GM19455 (cell line): ENCODE measurements around the gene LEFTY2.
A peak's percentile ranks its signal among the peaks of the same experiment; 100 is the strongest.
"Not testable (repeated sequence)": the region's sequence is repeated elsewhere in the genome, so short reads cannot be mapped to it uniquely, and the experiment has no call there.

Experiments used
- ATAC-seq: cut with Tn5 transposase; IDR thresholded peaks from one replicate; pipeline ENCODE4 v1.9.1; 2021; ENCODE audit not compliant: unreplicated experiment

The LEFTY2 gene

GRCh38 chr1:225941187-225941941, at the start of gene LEFTY2:
LEFTY2 (minus strand) TSS chr1:225941220; CDS start chr1:225941140, 80 bp downstream.
- no peak for ATAC-seq

GRCh38 chr1:225987491-225988316, 46.7 kb upstream of the LEFTY2 start:
- ATAC-seq, result no peak

GRCh38 chr1:225981714-225982113, 40.7 kb upstream of the LEFTY2 start:
- no peak for ATAC-seq

GRCh38 chr1:225980005-225980836, 39.2 kb upstream of the LEFTY2 start:
- no peak for ATAC-seq

GRCh38 chr1:225979421-225979820, 38.4 kb upstream of the LEFTY2 start:
- no peak for ATAC-seq

GRCh38 chr1:225977937-225978748, 37.1 kb upstream of the LEFTY2 start:
- peak; percentile 53 for ATAC-seq

GRCh38 chr1:225975146-225975545, 34.1 kb upstream of the LEFTY2 start:
- not testable (repeated sequence) for ATAC-seq

- no peak for ATAC-seq
These were observed 33.4 kb upstream of the LEFTY2 start for GRCh38 chr1:225974454-225974853.

- no peak for ATAC-seq
These were observed 32.1 kb upstream of the LEFTY2 start for GRCh38 chr1:225973158-225973557.

- no peak for ATAC-seq
These were observed 31.5 kb upstream of the LEFTY2 start for GRCh38 chr1:225972344-225973152.

GRCh38 chr1:225970592-225971157, 29.7 kb upstream of the LEFTY2 start:
- ATAC-seq, result not testable (repeated sequence)

- not testable (repeated sequence) for ATAC-seq
These were observed 28.7 kb upstream of the LEFTY2 start for GRCh38 chr1:225969751-225970150.

GRCh38 chr1:225965231-225965630, 24.2 kb upstream of the LEFTY2 start:
- ATAC-seq, result no peak

GRCh38 chr1:225963735-225964530, 22.9 kb upstream of the LEFTY2 start:
- no peak for ATAC-seq

GRCh38 chr1:225962440-225962975, 21.5 kb upstream of the LEFTY2 start:
- ATAC-seq, result no peak

GRCh38 chr1:225961659-225962439, 20.8 kb upstream of the LEFTY2 start:
- ATAC-seq, result no peak

- ATAC-seq, result no peak
These were observed 17.0 kb upstream of the LEFTY2 start for GRCh38 chr1:225958041-225958440.
